ENCODE measurements around the gene RAB38.

The RAB38 gene

GRCh38 chr11:88104408-88104807 lies 70.8 kb downstream of the RAB38 start:
- Histone ChIP-seq H3K27me3 (ENCODE audit: control insufficient read depth, insufficient read depth, low read length) (no peaks in the 10 kb centered on the region), H3K4me3 (ENCODE audit: low read depth, low read length) (no peak overlapping the region), H3K27ac (ENCODE audit: low read depth, low read length) (no peak overlapping the region), H3K4me1 (ENCODE audit: control insufficient read depth, insufficient read depth, low read length) (peaks cover 6% of the 10 kb centered on the region), H3K9me3 (ENCODE audit: control insufficient read depth, insufficient read depth, low read length) (no peaks in the 10 kb centered on the region), H3K9ac (ENCODE audit: low read depth, low read length) (no peak overlapping the region), H3K36me3 (ENCODE audit: control insufficient read depth, insufficient read depth, low read length) (no peaks in the 10 kb centered on the region)

- H3K4me3 ChIP-seq (ENCODE audit: low read depth, low read length) = no peak overlapping the region
- peaks cover 6% of the 10 kb centered on the region for H3K4me1 ChIP-seq (ENCODE audit: control insufficient read depth, insufficient read depth, low read length)
- no peaks in the 10 kb centered on the region for H3K27me3 ChIP-seq (ENCODE audit: control insufficient read depth, insufficient read depth, low read length)
- no peak overlapping the region for H3K27ac ChIP-seq (ENCODE audit: low read depth, low read length)
- H3K36me3 ChIP-seq (ENCODE audit: control insufficient read depth, insufficient read depth, low read length) = no peaks in the 10 kb centered on the region
- no peaks in the 10 kb centered on the region for H3K9me3 ChIP-seq (ENCODE audit: control insufficient read depth, insufficient read depth, low read length)
- H3K9ac ChIP-seq (ENCODE audit: low read depth, low read length) = no peak overlapping the region
Measured at GRCh38 chr11:88103337-88104206, 71.7 kb downstream of the RAB38 start.

GRCh38 chr11:88102598-88102934 lies 72.7 kb downstream of the RAB38 start:
- Histone ChIP-seq H3K9ac (ENCODE audit: low read depth, low read length) (no peak overlapping the region), H3K27ac (ENCODE audit: low read depth, low read length) (no peak overlapping the region), H3K4me3 (ENCODE audit: low read depth, low read length) (no peak overlapping the region), H3K36me3 (ENCODE audit: control insufficient read depth, insufficient read depth, low read length) (no peaks in the 10 kb centered on the region), H3K9me3 (ENCODE audit: control insufficient read depth, insufficient read depth, low read length) (no peaks in the 10 kb centered on the region), H3K27me3 (ENCODE audit: control insufficient read depth, insufficient read depth, low read length) (no peaks in the 10 kb centered on the region), H3K4me1 (ENCODE audit: control insufficient read depth, insufficient read depth, low read length) (peaks cover 6% of the 10 kb centered on the region)

- Histone ChIP-seq H3K27me3 (ENCODE audit: control insufficient read depth, insufficient read depth, low read length) (no peaks in the 10 kb centered on the region), H3K9me3 (ENCODE audit: control insufficient read depth, insufficient read depth, low read length) (no peaks in the 10 kb centered on the region), H3K4me1 (ENCODE audit: control insufficient read depth, insufficient read depth, low read length) (peaks cover 6% of the 10 kb centered on the region), H3K36me3 (ENCODE audit: control insufficient read depth, insufficient read depth, low read length) (no peaks in the 10 kb centered on the region), H3K9ac (ENCODE audit: low read depth, low read length) (no peak overlapping the region), H3K27ac (ENCODE audit: low read depth, low read length) (no peak overlapping the region), H3K4me3 (ENCODE audit: low read depth, low read length) (no peak overlapping the region)
Measured at GRCh38 chr11:88101881-88102597, 73.2 kb downstream of the RAB38 start.

- Histone ChIP-seq H3K27ac (ENCODE audit: low read depth, low read length) (no peak overlapping the region), H3K4me1 (ENCODE audit: control insufficient read depth, insufficient read depth, low read length) (peaks cover 6% of the 10 kb centered on the region), H3K9ac (ENCODE audit: low read depth, low read length) (no peak overlapping the region), H3K27me3 (ENCODE audit: control insufficient read depth, insufficient read depth, low read length) (no peaks in the 10 kb centered on the region), H3K4me3 (ENCODE audit: low read depth, low read length) (no peak overlapping the region), H3K9me3 (ENCODE audit: control insufficient read depth, insufficient read depth, low read length) (no peaks in the 10 kb centered on the region), H3K36me3 (ENCODE audit: control insufficient read depth, insufficient read depth, low read length) (no peaks in the 10 kb centered on the region)
Measured at GRCh38 chr11:88100151-88100550, 75.1 kb downstream of the RAB38 start.

DNA sequence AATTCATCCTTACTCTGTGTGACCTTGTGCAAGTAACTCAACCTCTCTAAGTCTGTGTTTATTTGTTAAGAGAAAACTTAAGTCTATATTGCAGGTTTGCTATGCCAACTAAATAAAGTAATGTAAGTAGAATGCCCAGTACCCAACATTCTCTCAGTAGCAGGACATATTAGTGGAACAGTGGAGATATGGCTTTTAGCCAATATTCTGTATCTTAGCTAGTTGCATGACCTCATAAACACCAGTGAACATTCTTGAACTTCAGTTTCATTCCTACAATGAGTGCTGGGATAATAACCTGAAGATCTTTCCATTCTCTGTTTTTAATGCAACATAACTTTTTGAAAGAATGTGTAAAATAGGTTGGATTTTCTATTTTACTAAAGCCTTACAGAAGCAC lies 77.0 kb downstream of the RAB38 start:
- no peaks in the 10 kb centered on the region for H3K9me3 ChIP-seq (ENCODE audit: control insufficient read depth, insufficient read depth, low read length)
- no peaks in the 10 kb centered on the region for H3K36me3 ChIP-seq (ENCODE audit: control insufficient read depth, insufficient read depth, low read length)
- H3K27me3 ChIP-seq (ENCODE audit: control insufficient read depth, insufficient read depth, low read length) = no peaks in the 10 kb centered on the region
- no peak overlapping the region for H3K9ac ChIP-seq (ENCODE audit: low read depth, low read length)
- H3K4me3 ChIP-seq (ENCODE audit: low read depth, low read length) = no peak overlapping the region
- H3K4me1 ChIP-seq (ENCODE audit: control insufficient read depth, insufficient read depth, low read length) = peaks cover 4% of the 10 kb centered on the region
- no peak overlapping the region for H3K27ac ChIP-seq (ENCODE audit: low read depth, low read length)

DNA sequence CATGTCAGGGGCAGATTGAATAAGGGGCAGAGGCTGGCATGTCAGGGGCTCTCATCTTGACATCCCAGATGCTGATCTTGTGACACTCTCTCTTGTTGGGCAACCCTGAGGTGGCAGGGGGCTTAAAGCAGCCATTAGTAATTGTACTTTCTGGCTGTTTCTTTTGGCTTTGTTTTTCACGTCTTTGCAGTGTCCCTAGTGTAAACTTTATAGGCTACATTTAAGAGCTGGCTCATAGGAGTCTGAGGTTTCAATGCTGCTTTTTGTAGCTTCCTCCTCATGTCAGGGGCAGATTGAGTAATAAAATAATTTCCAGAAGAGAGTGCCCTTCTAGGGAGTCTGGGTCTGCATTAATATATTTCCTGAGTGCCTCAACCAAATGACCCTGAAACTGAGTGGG lies 86.1 kb downstream of the RAB38 start:
- no peak overlapping the region for H3K27ac ChIP-seq (ENCODE audit: low read depth, low read length)
- H3K4me3 ChIP-seq (ENCODE audit: low read depth, low read length) = no peak overlapping the region
- no peaks in the 10 kb centered on the region for H3K4me1 ChIP-seq (ENCODE audit: control insufficient read depth, insufficient read depth, low read length)
- no peaks in the 10 kb centered on the region for H3K27me3 ChIP-seq (ENCODE audit: control insufficient read depth, insufficient read depth, low read length)
- H3K9me3 ChIP-seq (ENCODE audit: control insufficient read depth, insufficient read depth, low read length) = no peaks in the 10 kb centered on the region
- H3K9ac ChIP-seq (ENCODE audit: low read depth, low read length) = no peak overlapping the region
- H3K36me3 ChIP-seq (ENCODE audit: control insufficient read depth, insufficient read depth, low read length) = no peaks in the 10 kb centered on the region

- Histone ChIP-seq H3K27me3 (ENCODE audit: control insufficient read depth, insufficient read depth, low read length) (no peaks in the 10 kb centered on the region), H3K4me3 (ENCODE audit: low read depth, low read length) (no peak overlapping the region), H3K27ac (ENCODE audit: low read depth, low read length) (no peak overlapping the region), H3K9ac (ENCODE audit: low read depth, low read length) (no peak overlapping the region), H3K36me3 (ENCODE audit: control insufficient read depth, insufficient read depth, low read length) (no peaks in the 10 kb centered on the region), H3K9me3 (ENCODE audit: control insufficient read depth, insufficient read depth, low read length) (no peaks in the 10 kb centered on the region), H3K4me1 (ENCODE audit: control insufficient read depth, insufficient read depth, low read length) (no peaks in the 10 kb centered on the region)
Measured at GRCh38 chr11:88087337-88087736, 87.9 kb downstream of the RAB38 start.

DNA sequence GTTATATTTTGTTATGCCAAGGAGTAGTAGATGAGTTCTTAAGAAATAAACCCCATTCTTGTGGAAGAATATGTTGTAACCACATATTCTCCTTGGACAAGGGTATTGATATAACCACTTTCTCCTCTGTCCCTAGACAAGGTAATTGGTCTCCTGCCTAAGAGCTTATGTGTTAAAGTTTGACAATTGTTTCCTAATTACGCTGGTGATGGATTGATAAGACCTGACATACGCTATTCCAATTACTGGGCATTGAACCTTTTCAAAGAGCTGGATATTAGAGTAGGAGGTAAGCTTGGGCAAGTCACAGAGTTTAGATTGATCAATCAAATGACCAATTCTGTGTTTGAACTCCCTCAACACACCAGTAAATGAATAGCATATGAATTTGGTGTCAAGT lies 88.9 kb downstream of the RAB38 start:
- no peaks in the 10 kb centered on the region for H3K9me3 ChIP-seq (ENCODE audit: control insufficient read depth, insufficient read depth, low read length)
- no peaks in the 10 kb centered on the region for H3K27me3 ChIP-seq (ENCODE audit: control insufficient read depth, insufficient read depth, low read length)
- H3K9ac ChIP-seq (ENCODE audit: low read depth, low read length) = no peak overlapping the region
- no peaks in the 10 kb centered on the region for H3K4me1 ChIP-seq (ENCODE audit: control insufficient read depth, insufficient read depth, low read length)
- H3K36me3 ChIP-seq (ENCODE audit: control insufficient read depth, insufficient read depth, low read length) = no peaks in the 10 kb centered on the region
- no peak overlapping the region for H3K27ac ChIP-seq (ENCODE audit: low read depth, low read length)
- no peak overlapping the region for H3K4me3 ChIP-seq (ENCODE audit: low read depth, low read length)

DNA sequence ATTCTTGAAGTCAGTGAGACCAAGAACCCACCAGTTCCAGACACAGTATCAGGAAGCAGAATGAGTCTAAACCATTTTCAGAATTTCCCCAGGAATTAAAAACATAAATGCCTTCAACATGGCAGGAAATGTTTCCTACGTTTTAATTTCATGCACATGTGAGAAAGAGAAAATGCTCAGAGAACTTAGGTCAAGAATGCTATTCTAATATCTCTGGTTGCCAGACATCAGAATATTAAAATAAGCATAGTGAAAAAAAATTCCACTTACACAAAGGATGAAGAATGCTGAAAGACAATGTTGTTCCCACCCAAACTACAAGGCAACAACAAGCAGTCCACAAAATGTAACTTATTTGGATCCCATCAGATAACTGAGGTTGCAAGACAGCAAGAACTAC lies 104.8 kb downstream of the RAB38 start:
- no peaks in the 10 kb centered on the region for H3K9me3 ChIP-seq (ENCODE audit: control insufficient read depth, insufficient read depth, low read length)
- H3K36me3 ChIP-seq (ENCODE audit: control insufficient read depth, insufficient read depth, low read length) = no peaks in the 10 kb centered on the region
- H3K27ac ChIP-seq (ENCODE audit: low read depth, low read length) = no peak overlapping the region
- no peaks in the 10 kb centered on the region for H3K4me1 ChIP-seq (ENCODE audit: control insufficient read depth, insufficient read depth, low read length)
- no peaks in the 10 kb centered on the region for H3K27me3 ChIP-seq (ENCODE audit: control insufficient read depth, insufficient read depth, low read length)
- H3K4me3 ChIP-seq (ENCODE audit: low read depth, low read length) = no peak overlapping the region
- no peak overlapping the region for H3K9ac ChIP-seq (ENCODE audit: low read depth, low read length)

DNA sequence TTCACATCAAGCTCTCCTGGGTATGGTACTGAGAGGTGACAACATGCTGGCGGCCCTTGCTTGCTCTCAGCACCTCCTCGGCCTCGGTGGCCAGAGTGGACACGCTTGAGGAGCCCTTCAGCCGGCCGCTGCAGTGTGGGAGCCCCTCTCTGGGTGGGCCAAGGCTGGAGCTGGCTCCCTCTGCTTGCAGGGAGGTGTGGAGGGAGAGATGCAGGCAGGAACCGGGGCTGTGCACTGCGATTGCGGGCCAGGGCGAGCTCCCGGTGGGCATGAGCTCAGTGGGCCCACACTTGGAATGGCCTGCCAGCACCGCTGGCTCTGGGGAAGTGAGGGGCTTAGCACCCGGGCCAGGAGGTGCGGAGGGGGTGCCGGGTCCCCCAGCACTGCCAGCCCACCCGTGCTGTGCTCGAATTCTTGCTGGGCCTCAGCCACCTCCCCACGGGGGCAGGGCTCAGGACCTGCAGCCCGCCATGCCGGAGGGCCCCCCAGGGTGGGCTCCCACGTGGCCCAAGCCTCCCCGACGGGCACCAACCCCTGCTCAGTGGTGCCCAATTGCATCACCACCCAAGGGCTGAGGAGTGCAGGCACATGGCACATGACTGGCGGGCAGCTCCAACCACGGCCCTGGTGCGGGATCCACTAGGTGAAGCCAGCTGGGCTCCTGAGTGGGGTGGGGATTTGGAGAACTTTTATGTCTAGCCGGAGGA lies 106.2 kb downstream of the RAB38 start:
- Histone ChIP-seq H3K9ac (ENCODE audit: low read depth, low read length) (no peak overlapping the region), H3K4me1 (ENCODE audit: control insufficient read depth, insufficient read depth, low read length) (no peaks in the 10 kb centered on the region), H3K4me3 (ENCODE audit: low read depth, low read length) (no peak overlapping the region), H3K27me3 (ENCODE audit: control insufficient read depth, insufficient read depth, low read length) (no peaks in the 10 kb centered on the region), H3K36me3 (ENCODE audit: control insufficient read depth, insufficient read depth, low read length) (no peaks in the 10 kb centered on the region), H3K9me3 (ENCODE audit: control insufficient read depth, insufficient read depth, low read length) (no peaks in the 10 kb centered on the region), H3K27ac (ENCODE audit: low read depth, low read length) (no peak overlapping the region)
